PC-3 (cell line): ENCODE data around the gene TTYH1. TPM values are rescaled to one million over a fixed set of nuclear protein-coding genes. Genes with fewer than 3 reads are reported as not detected.

Experiments
- ATAC-seq: fragments of 200-7000 bp; cut with Tn5 transposase; 2 replicates; pipeline ENCODE4 v1.9.1; 2020; ENCODE audit warnings: mild to moderate bottlenecking, moderate library complexity
- BruUV-seq: library from RNA; stranded (reverse); fragments of 400-500 nt; replicated peaks from 2 replicates; lab custom pipeline; 2021; lab: Mats Ljungman, UMichigan
- CTCF ChIA-PET: fragments of 300-600 bp; sonication (Branson Sonifier 250); formaldehyde crosslinking; loops from one replicate; lab custom pipeline; 2022; ENCODE audit warnings: antibody characterized with exemption; lab: Charles Lee
- POLR2A ChIA-PET: fragments of 300-600 bp; sonication (Branson Sonifier 250); formaldehyde crosslinking; loops from one replicate; lab custom pipeline; 2022; ENCODE audit warnings: antibody characterized with exemption; ENCODE audit not compliant: unreplicated experiment; lab: Charles Lee
- DNase-seq: peaks from one replicate; pipeline ENCODE4 v3.0.0-alpha.2; 2015
- H2AFZ ChIP-seq: fragments of 300-600 bp; sonication (generic); 2 replicates; pipeline ENCODE4 v1.6.0; 2016; ENCODE audit warnings: antibody characterized with exemption, low read length
- H3F3A ChIP-seq: fragments of 300-600 bp; sonication (generic); one replicate; pipeline ENCODE4 v1.6.0; 2017; ENCODE audit warnings: antibody characterized with exemption, low read length, control low read depth, mild to moderate bottlenecking; ENCODE audit not compliant: unreplicated experiment
- H3K27ac ChIP-seq: fragments of 300-600 bp; sonication (generic); 2 replicates; pipeline ENCODE4 v1.5.1; 2016; ENCODE audit warnings: mild to moderate bottlenecking, low read length
- H3K27me3 ChIP-seq: fragments of 300-600 bp; sonication (generic); 2 replicates; pipeline ENCODE4 v1.6.1; 2016; ENCODE audit warnings: low read length, mixed read lengths
- H3K36me3 ChIP-seq: fragments of 300-600 bp; sonication (generic); 2 replicates; pipeline ENCODE4 v1.6.1; 2016; ENCODE audit warnings: low read depth, mixed run types, low read length, mixed read lengths
- H3K4me1 ChIP-seq: fragments of 300-600 bp; sonication (generic); 2 replicates; pipeline ENCODE4 v1.5.1; 2016; ENCODE audit warnings: low read length; ENCODE audit not compliant: insufficient read depth
- H3K4me2 ChIP-seq: fragments of 300-600 bp; sonication (generic); 2 replicates; pipeline ENCODE4 v1.6.0; 2016; ENCODE audit warnings: low read length
- H3K4me3 ChIP-seq: fragments of 300-600 bp; sonication (generic); 2 replicates; pipeline ENCODE4 v1.5.1; 2016; ENCODE audit warnings: mild to moderate bottlenecking, low read length, mixed read lengths
- H3K79me2 ChIP-seq: fragments of 300-600 bp; sonication (generic); 2 replicates; pipeline ENCODE4 v1.6.1; 2017; ENCODE audit warnings: low read length, mixed read lengths
- H3K9ac ChIP-seq: fragments of 300-600 bp; sonication (generic); 2 replicates; pipeline ENCODE4 v1.6.0; 2016; ENCODE audit warnings: mild to moderate bottlenecking, low read length
- H3K9me2 ChIP-seq: fragments of 300-600 bp; sonication (generic); replicated peaks from 2 replicates; pipeline ENCODE4 v1.6.1; 2016; ENCODE audit warnings: mixed run types, low read length, mixed read lengths
- H3K9me3 ChIP-seq: fragments of 300-600 bp; sonication (generic); 2 replicates; pipeline ENCODE4 v1.6.1; 2016; ENCODE audit warnings: low read length, mixed read lengths
- H4K20me1 ChIP-seq: fragments of 300-600 bp; sonication (generic); 2 replicates; pipeline ENCODE4 v1.6.1; 2016; ENCODE audit warnings: low read length, mixed read lengths
- CTCF ChIP-seq: fragments of 300-600 bp; sonication (generic); conservative IDR thresholded peaks from 2 replicates; pipeline ENCODE4 v1.5.1; 2017; ENCODE audit warnings: antibody characterized with exemption, low read depth, mild to moderate bottlenecking, low read length
- EZH2 ChIP-seq: fragments of 300-600 bp; sonication (generic); IDR thresholded peaks from one replicate; pipeline ENCODE4 v1.6.1; 2017; ENCODE audit warnings: antibody characterized with exemption, mild to moderate bottlenecking, low read length; ENCODE audit not compliant: unreplicated experiment
- EZH2phosphoT487 ChIP-seq: fragments of 300-600 bp; sonication (generic); IDR thresholded peaks from 2 replicates; pipeline ENCODE4 v1.6.1; 2018; ENCODE audit warnings: mild to moderate bottlenecking, antibody characterized with exemption, low read length, borderline replicate concordance
- intact Hi-C: fragments of 100-400 bp; cut with micrococcal nuclease; formaldehyde crosslinking; loops from 2 replicates; pipeline ENCODE4 v1.9.0; 2023
- total RNA-seq: library from RNA; depleted of rRNA; stranded (reverse); fragments of >200 nt; gene quantifications from 2 replicates; pipeline ENCODE4 v1.2.3, GENCODE V29; 2014

TTYH1 gene
- total RNA-seq, 1 experiment from 2014 or later, result 1.1 TPM

- H3K9me3 ChIP-seq, result no peaks in the 10 kb centered on the region
- POLR2A ChIA-PET, result no interaction called here
These were observed 12.3 kb downstream of the TTYH1 start for GRCh38 chr19:54427586-54427985.

GRCh38 chr19:54428323-54429175, 13.3 kb downstream of the TTYH1 start:
- intact Hi-C loops, result no loop called here

More at GRCh38 chr19:54427586-54427985, 12.3 kb downstream of the TTYH1 start:
- CTCF ChIA-PET, result no interaction called here
- Histone ChIP-seq H3F3A (no peaks in the 10 kb centered on the region), H3K79me2 (no peaks in the 10 kb centered on the region), H3K9me2 (no peaks in the 10 kb centered on the region), H3K4me1 (peaks cover 28% of the 10 kb centered on the region), H2AFZ (no peak overlapping the region), H3K36me3 (no peaks in the 10 kb centered on the region), H3K27ac (no peak overlapping the region), H3K4me2 (no peak overlapping the region), H3K9ac (no peak overlapping the region), H3K27me3 (peaks cover 6% of the 10 kb centered on the region; the same call in 1 of the 2 replicates), H4K20me1 (no peaks in the 10 kb centered on the region), H3K4me3 (no peak overlapping the region)
- BruUV-seq, result no TSS peak
- TF ChIP-seq CTCF, result no peak
- no peak for TF ChIP-seq EZH2phosphoT487
- TF ChIP-seq EZH2, result no peak
- no peak for DNase-seq
- ATAC-seq, result no peak
- intact Hi-C loops, result no loop called here

More at GRCh38 chr19:54428323-54429175, 13.3 kb downstream of the TTYH1 start:
- Histone ChIP-seq H3K79me2 (no peaks in the 10 kb centered on the region), H3K4me1 (peaks cover 34% of the 10 kb centered on the region), H3K9me3 (no peaks in the 10 kb centered on the region), H3K36me3 (no peaks in the 10 kb centered on the region), H4K20me1 (no peaks in the 10 kb centered on the region), H3K4me3 (no peak overlapping the region), H3K27me3 (peaks cover 6% of the 10 kb centered on the region; the same call in 1 of the 2 replicates), H3K4me2 (no peak overlapping the region), H3K27ac (no peak overlapping the region), H3K9ac (no peak overlapping the region), H2AFZ (no peak overlapping the region), H3F3A (no peaks in the 10 kb centered on the region), H3K9me2 (no peaks in the 10 kb centered on the region)
- ChIA-PET POLR2A (no interaction called here), CTCF (no interaction called here)
- TF ChIP-seq CTCF (no peak), EZH2phosphoT487 (no peak), EZH2 (no peak)
- DNase-seq (no peak), ATAC-seq (no peak)
- no TSS peak for BruUV-seq
